Measurements from ENCODE around the gene PPP2R2C.

Gene PPP2R2C

GRCh38 chr4:6469144-6469543 lies 3.3 kb downstream of the PPP2R2C start:
- no peak for DNase-seq (ENCODE audit: low spot score)

DNA sequence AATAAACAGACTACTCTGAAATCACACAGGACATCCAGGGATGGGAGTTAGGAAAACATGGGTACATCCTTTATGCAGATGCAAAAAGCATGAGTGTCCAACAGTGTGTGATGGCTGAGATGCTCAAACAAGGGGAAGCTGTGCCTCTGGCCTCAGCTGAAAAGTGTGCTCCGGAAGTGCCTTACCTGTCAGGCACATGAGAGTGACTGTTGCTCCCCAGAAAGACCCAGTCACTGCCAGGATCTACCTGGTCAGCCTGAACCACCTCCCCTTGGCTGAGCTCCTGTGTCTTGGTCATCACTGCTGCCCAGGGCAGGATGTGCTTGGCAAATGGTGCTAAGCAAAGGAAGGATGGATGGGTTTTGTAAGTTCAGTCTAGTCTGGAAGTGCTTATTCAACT lies 4.0 kb downstream of the PPP2R2C start:
- no peak for DNase-seq (ENCODE audit: low spot score)

GRCh38 chr4:6467600-6467999 lies 4.8 kb downstream of the PPP2R2C start:
- no peak for DNase-seq (ENCODE audit: low spot score)

GRCh38 chr4:6466756-6467381 lies 5.5 kb downstream of the PPP2R2C start:
- DNase-seq (ENCODE audit: low spot score), result no peak

- no peak for DNase-seq (ENCODE audit: low spot score)
Observed at GRCh38 chr4:6465955-6466354, 6.5 kb downstream of the PPP2R2C start.

- no peak for DNase-seq (ENCODE audit: low spot score)
Observed at GRCh38 chr4:6464842-6465588, 7.4 kb downstream of the PPP2R2C start.

- DNase-seq (ENCODE audit: low spot score), result no peak
Observed at GRCh38 chr4:6463311-6464289, 8.8 kb downstream of the PPP2R2C start.

DNA sequence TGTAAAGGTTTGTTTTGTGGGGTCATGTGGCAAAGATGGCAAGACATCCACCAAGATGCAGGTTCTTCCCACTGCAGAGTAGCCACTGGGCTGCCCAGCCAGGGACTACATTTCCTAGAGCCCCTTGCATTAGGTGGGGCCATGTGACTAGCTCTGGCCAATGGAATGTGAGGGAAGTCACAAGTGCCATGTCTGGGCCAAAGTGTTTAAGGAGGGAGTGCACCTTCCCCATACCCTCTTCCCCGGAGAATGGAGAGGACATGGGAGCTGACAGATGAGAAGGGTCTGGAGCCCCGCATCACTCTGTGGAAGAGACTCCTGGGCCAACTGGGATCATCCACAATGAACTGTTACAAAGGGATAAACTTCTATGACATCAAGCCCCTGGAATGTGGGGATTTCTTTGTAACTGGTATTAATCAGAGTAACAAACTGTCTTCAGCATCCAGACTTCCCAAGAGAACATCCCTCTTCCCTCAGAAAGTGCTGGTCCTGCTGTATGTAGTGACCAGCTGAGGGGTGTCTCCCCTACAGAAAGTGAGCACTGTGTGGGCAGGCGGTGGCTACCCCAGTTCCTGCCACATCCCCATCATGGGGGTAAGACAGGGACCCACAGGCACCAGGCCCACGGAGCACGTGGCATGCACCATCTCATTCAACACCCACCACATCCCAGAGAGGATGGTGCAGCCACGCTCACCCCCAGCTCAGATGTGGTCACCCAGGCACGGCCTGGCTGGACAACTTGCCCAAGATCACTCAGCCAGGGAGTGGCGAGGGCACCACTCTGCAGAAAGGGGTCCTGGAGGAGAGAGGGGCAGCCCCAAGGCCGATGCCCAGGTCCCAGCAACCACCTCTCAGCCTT lies 10.9 kb downstream of the PPP2R2C start:
- no peak for DNase-seq (ENCODE audit: low spot score)

- no peak for DNase-seq (ENCODE audit: low spot score)
Observed at GRCh38 chr4:6460876-6461275, 11.5 kb downstream of the PPP2R2C start.

GRCh38 chr4:6458528-6458927 lies 13.9 kb downstream of the PPP2R2C start:
- no peak for DNase-seq (ENCODE audit: low spot score)

- DNase-seq (ENCODE audit: low spot score), result no peak
Observed at GRCh38 chr4:6456450-6456849, 16.0 kb downstream of the PPP2R2C start.

GRCh38 chr4:6454112-6454910 lies 18.1 kb downstream of the PPP2R2C start:
- no peak for DNase-seq (ENCODE audit: low spot score)

- no peak for DNase-seq (ENCODE audit: low spot score)
Observed at GRCh38 chr4:6453688-6453990, 18.8 kb downstream of the PPP2R2C start.

DNA sequence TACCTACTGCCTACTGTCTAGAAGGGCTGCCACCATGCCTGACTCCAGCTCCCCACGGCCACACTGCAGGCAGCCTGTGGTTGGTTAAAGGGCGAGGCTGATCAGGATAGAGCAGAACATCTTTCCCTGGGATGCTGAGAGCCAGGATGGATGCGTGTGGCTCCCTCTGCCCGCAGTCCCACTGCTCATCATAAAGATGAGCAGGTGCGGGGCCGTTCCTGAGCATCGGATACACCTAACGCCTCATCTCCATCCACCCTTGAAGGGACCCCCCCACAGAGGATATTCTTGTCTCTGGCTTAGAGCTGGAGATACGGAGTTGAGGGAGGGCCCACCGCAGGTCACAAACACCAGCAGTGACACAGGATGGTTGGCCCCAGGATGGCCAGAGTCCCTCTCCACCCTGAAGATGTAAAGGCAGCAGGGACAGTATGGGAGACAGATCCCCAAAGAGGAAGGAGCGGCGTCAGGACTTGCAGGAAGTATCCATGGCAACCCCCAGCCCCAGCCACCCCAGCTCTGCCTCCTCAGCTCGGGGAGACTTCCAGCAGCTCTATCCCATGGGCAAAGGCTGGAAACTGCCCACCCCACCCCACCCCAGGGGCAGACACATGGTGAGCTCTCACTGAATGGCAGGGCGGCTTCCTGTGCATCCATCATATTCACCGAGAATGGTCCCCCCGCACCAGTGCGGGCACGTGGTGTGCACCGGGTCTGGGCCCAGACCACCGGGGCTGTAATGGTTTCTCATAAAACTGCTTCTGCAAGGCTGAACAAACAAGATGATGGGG lies 19.3 kb downstream of the PPP2R2C start:
- no peak for DNase-seq (ENCODE audit: low spot score)

GRCh38 chr4:6452116-6452896 lies 20.1 kb downstream of the PPP2R2C start:
- DNase-seq (ENCODE audit: low spot score), result no peak

DNA sequence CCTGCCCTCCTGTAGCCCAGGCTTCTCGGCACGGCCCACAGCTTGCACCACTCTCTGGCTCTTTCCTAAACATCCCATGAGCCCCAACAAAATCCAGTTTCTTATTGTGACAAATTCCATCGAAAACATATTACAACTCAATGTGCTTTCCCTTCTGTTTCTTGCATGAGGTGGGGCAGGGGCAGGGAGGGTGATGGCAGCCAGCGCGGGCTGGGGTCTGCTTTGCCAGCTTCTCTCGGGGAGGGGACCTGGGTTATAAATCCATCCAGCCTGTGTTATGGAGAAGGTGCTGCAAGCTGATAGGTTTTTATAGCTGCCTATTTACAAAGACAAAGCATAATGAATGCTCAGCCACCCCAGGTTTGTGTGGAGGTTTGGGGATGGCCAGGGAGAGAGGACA lies 21.1 kb downstream of the PPP2R2C start:
- DNase-seq (ENCODE audit: low spot score), result no peak

DNA sequence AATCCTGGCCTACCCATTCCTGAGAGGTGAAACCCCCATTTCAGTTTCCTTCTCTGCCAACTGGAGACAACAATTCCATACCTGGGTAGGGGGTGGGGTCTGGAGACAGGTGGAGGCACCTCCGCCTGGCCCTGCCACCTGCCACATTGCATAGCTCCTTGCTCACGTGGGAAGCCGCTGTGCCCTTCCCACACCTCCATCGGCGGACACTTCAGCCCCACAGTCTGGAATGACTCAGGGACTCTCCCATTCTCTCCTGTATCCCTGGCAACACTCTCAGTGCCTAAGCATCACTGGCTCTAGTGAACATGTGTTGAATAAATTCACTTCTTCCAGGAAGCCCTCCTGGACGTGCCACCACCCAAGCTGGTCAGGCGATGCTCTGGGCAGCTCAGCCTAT lies 21.7 kb downstream of the PPP2R2C start:
- DNase-seq (ENCODE audit: low spot score), result no peak

GRCh38 chr4:6449746-6450369 lies 22.6 kb downstream of the PPP2R2C start:
- no peak for DNase-seq (ENCODE audit: low spot score)

DNA sequence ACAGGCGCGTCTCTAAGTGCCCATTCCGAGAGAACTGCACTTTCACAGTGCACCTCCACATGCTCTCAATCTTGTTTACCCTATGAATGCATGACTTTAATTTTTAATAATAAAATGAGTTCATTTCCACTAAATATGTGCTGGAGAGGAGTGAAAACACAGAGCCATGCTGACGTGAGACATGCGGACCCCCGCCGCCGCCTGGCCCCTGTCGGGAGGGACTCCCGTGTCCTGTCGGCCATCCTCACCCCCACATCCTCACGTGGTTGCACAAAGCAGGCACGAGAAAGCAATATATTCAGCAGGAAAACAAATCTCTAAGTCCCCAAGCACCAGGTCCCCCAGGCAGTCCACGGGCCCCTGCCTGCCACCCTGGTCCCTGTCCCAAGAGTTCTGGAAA lies 23.1 kb downstream of the PPP2R2C start:
- no peak for DNase-seq (ENCODE audit: low spot score)

Data from activated CD4-positive, alpha-beta T cell treated with anti-CD3 and anti-CD28 coated beads, Interleukin-2, Interleukin-4, amounts not matched to agents 100 ng/mL and 50 ng/mL, durations not matched to agents 16 hours and 8 hours (primary cell).